ENCODE measurements around the gene GCH1. TPM values are rescaled to one million over a fixed set of nuclear protein-coding genes. Genes with fewer than 3 reads are reported as not detected.
"Not testable (repeated sequence)": the region's sequence is repeated elsewhere in the genome, so short reads cannot be mapped to it uniquely, and the experiment has no call there.

GCH1 gene
- total RNA-seq, 2 experiments from 2014 or later = 18.4 to 20.4 TPM

DNA sequence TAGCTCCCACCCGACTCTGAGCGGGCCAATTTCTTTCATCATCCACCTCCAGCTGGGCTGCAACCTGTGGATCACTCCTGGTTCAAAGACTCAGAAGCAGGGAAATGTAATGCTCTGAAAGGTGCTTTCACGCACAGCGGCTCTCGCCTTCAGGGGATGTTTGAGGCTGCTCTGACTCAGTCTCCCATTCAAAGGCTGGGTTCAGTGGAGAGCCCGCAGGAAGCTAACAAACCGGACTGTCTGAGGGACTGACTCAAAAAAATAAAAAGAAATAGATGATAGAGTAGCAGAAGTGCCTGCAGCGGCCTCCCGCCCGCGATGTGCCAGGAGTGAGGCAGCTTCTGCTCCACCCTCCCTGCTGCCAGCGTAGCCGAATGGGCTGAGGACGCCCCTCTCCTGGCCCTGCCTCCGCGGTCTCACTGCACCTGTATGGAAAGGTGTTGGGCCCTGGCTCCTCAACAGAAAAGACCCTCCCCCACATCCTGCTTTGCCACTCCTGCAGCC lies 98.0 kb downstream of the GCH1 start:
- Mint-ChIP-seq H3K4me1 (ENCODE audit: low read depth) (peaks cover 5% of the 10 kb centered on the region), H3K27me3 (peaks cover 20% of the 10 kb centered on the region), H3K27ac (no peak overlapping the region), H3K36me3 (ENCODE audit: low read depth) (no peaks in the 10 kb centered on the region), H3K9me3 (no peaks in the 10 kb centered on the region), H3K4me3 (no peak overlapping the region)
- Histone ChIP-seq H3K27ac (ENCODE audit: low read depth in 1 of 2, low read length in 2 of 2) (no peak overlapping the region), H3K9me3 (ENCODE audit: control insufficient read depth in 1 of 2, insufficient read depth in 1 of 2, low read length in 2 of 2) (no peaks in the 10 kb centered on the region), H3K4me1 (ENCODE audit: insufficient read depth, low read length) (peaks cover 7% of the 10 kb centered on the region), H3K36me3 (ENCODE audit: insufficient read depth, low read length) (no peaks in the 10 kb centered on the region), H3K27me3 (ENCODE audit: control insufficient read depth in 1 of 2, insufficient read depth in 2 of 2, low read length in 2 of 2) (peaks cover 3 to 4% of the 10 kb centered on the region in 2 experiments), H3K4me3 (ENCODE audit: low read length) (no peak overlapping the region)
- intact Hi-C loops (cut with DNase I, micrococcal nuclease) = loop anchor here in 1 of 2 experiments (5.0 kb wide), 1 partner anchor 103 kb away; no protein-coding TSS in a partner anchor
- no peak for ATAC-seq (ENCODE audit: poor library complexity)
- ChIA-PET CTCF (interaction anchor here (1.7 kb wide), 1 partner anchor 8 kb away, joined by 5 read pairs; no protein-coding TSS in a partner anchor), POLR2A (no interaction called here)
- TF ChIP-seq, protein P1, sequence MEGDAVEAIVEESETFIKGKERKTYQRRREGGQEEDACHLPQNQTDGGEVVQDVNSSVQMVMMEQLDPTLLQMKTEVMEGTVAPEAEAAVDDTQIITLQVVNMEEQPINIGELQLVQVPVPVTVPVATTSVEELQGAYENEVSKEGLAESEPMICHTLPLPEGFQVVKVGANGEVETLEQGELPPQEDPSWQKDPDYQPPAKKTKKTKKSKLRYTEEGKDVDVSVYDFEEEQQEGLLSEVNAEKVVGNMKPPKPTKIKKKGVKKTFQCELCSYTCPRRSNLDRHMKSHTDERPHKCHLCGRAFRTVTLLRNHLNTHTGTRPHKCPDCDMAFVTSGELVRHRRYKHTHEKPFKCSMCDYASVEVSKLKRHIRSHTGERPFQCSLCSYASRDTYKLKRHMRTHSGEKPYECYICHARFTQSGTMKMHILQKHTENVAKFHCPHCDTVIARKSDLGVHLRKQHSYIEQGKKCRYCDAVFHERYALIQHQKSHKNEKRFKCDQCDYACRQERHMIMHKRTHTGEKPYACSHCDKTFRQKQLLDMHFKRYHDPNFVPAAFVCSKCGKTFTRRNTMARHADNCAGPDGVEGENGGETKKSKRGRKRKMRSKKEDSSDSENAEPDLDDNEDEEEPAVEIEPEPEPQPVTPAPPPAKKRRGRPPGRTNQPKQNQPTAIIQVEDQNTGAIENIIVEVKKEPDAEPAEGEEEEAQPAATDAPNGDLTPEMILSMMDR (IDR thresholded peaks at IDR 0.05) = no peak
- DNase-seq = no peak

DNA sequence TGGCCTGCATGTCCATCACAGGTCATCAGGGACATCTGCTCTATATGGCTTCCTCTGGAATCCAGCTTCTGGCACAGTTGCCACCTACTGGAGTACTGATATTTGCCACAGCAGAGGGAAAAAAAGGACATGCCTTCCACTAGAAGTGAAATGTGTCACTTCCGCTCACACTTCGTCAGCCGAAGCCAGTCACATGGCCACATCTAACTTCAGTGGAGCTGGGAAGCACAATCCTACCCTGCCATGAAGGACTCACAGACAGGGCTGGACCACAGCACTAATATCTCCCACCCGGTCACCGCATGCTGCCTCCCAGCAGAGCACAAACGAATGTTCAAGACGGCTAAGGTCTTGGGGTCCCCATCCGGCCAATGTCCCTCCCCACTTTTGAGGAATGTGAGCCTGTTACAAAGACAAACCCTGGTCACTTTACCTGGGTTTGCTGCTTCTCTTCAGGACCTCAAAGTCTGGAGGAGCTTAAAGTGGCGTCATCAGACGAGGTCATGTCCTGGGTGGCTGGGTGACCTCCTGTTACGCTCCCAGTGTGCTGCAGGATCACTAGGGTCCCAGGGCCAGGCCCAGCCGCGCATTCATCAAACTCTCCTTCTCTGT lies 98.6 kb downstream of the GCH1 start:
- POLR2A ChIA-PET = no interaction called here

DNA sequence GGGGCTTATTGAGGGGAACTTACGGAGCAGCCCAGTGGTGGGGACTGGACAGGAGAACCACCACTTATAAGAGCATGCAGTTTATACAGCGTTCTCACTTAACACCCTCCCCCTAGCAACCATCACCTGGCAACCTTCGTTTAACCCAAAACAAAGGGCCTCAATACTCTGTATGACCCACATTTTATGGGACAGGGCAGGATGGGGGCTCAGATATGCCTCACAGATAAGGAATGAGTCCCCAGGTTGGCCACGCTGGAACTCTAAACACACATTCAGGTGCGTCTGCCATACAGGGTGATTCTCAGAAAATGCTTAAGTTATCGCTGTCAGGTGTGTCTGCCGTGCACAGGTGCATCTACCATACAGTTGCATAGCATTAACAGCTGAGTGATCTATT lies 99.2 kb downstream of the GCH1 start:
- H3K27ac Mint-ChIP-seq = no peak overlapping the region
- CTCF ChIA-PET = no interaction called here
- TF ChIP-seq, protein P1 (IDR thresholded peaks at IDR 0.05) = no peak
- Histone ChIP-seq H3K27ac (ENCODE audit: low read depth in 1 of 2, low read length in 2 of 2) (no peak overlapping the region), H3K4me3 (ENCODE audit: low read length) (no peak overlapping the region), H3K36me3 (ENCODE audit: insufficient read depth, low read length) (no peaks in the 10 kb centered on the region), H3K9me3 (ENCODE audit: control insufficient read depth in 1 of 2, insufficient read depth in 1 of 2, low read length in 2 of 2) (no peaks in the 10 kb centered on the region), H3K4me1 (ENCODE audit: insufficient read depth, low read length) (peaks cover 7% of the 10 kb centered on the region), H3K27me3 (ENCODE audit: control insufficient read depth in 1 of 2, insufficient read depth in 2 of 2, low read length in 2 of 2) (peaks cover 3 to 4% of the 10 kb centered on the region in 2 experiments)
- no peaks in the 10 kb centered on the region for H3K36me3 Mint-ChIP-seq (ENCODE audit: low read depth)
- POLR2A ChIA-PET = no interaction called here
- H3K4me1 Mint-ChIP-seq (ENCODE audit: low read depth) = peaks cover 5% of the 10 kb centered on the region
- H3K9me3 Mint-ChIP-seq = no peaks in the 10 kb centered on the region
- no peak overlapping the region for H3K4me3 Mint-ChIP-seq
- ATAC-seq (ENCODE audit: poor library complexity) = peak; percentile 34
- H3K27me3 Mint-ChIP-seq = peaks cover 20% of the 10 kb centered on the region
- DNase-seq = peak in 3 of 14 experiments; percentile 1 to 37 (median 19)
- intact Hi-C loops (cut with DNase I, micrococcal nuclease) = no loop called here

More for the DNA sequence above, 98.6 kb downstream of the GCH1 start:
- Mint-ChIP-seq H3K36me3 (ENCODE audit: low read depth) (no peaks in the 10 kb centered on the region), H3K27ac (no peak overlapping the region), H3K9me3 (no peaks in the 10 kb centered on the region), H3K27me3 (peaks cover 20% of the 10 kb centered on the region), H3K4me1 (ENCODE audit: low read depth) (peaks cover 5% of the 10 kb centered on the region), H3K4me3 (no peak overlapping the region)
- Histone ChIP-seq H3K4me3 (ENCODE audit: low read length) (no peak overlapping the region), H3K36me3 (ENCODE audit: insufficient read depth, low read length) (no peaks in the 10 kb centered on the region), H3K9me3 (ENCODE audit: control insufficient read depth in 1 of 2, insufficient read depth in 1 of 2, low read length in 2 of 2) (no peaks in the 10 kb centered on the region), H3K4me1 (ENCODE audit: insufficient read depth, low read length) (peaks cover 7% of the 10 kb centered on the region), H3K27me3 (ENCODE audit: control insufficient read depth in 1 of 2, insufficient read depth in 2 of 2, low read length in 2 of 2) (peaks cover 3 to 4% of the 10 kb centered on the region in 2 experiments), H3K27ac (ENCODE audit: low read depth in 1 of 2, low read length in 2 of 2) (no peak overlapping the region)
- ATAC-seq (ENCODE audit: poor library complexity) (no peak), DNase-seq (no peak)
- TF ChIP-seq, protein P1 (IDR thresholded peaks at IDR 0.05) = no peak
- intact Hi-C loops (cut with DNase I, micrococcal nuclease) = no loop called here
- CTCF ChIA-PET = no interaction called here

DNA sequence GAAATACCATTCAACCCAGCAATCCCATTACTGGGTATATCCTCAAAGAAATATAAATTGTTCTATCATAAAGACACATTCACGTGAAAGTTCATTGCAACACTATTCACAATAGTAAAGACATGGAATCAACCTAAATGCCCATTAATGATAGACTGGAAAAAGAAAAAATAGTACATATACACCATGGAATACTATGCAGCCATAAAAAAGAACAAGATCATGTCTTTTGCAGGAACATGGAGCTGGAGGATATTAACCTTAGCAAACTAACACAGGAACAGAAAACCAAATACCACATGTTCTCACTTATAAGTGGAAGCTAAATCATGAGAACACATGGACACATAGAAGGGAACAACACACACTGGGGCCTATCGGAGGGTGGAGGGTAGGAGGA lies 101.1 kb downstream of the GCH1 start:
- H3K36me3 Mint-ChIP-seq (ENCODE audit: low read depth); H3K36me3 ChIP-seq (ENCODE audit: insufficient read depth, low read length); DNase-seq; H3K4me1 ChIP-seq (ENCODE audit: insufficient read depth, low read length); H3K27ac Mint-ChIP-seq; H3K4me1 Mint-ChIP-seq (ENCODE audit: low read depth); H3K4me3 ChIP-seq (ENCODE audit: low read length); H3K27me3 ChIP-seq (ENCODE audit: control insufficient read depth in 1 of 2, insufficient read depth in 2 of 2, low read length in 2 of 2); ATAC-seq (ENCODE audit: poor library complexity); H3K9me3 Mint-ChIP-seq; H3K4me3 Mint-ChIP-seq; H3K27ac ChIP-seq (ENCODE audit: low read depth in 1 of 2, low read length in 2 of 2); CTCF ChIA-PET; POLR2A ChIA-PET; intact Hi-C loops (cut with DNase I, micrococcal nuclease); H3K9me3 ChIP-seq (ENCODE audit: control insufficient read depth in 1 of 2, insufficient read depth in 1 of 2, low read length in 2 of 2): not testable (repeated sequence)
- peaks cover 20% of the 10 kb centered on the region for H3K27me3 Mint-ChIP-seq
